Stimulated activated CD4-positive, alpha-beta T cell treated with anti-CD3 and anti-CD28 coated beads, Interleukin-1b, Interleukin-23, amount 100 ng/mL, for 24 hours (primary cell): ENCODE data around the gene CPT1A.

Source experiments
- DNase-seq, 4 experiments: peaks; one replicate each; pipeline ENCODE4 v3.0.0-alpha.2; 2020; ENCODE audit warnings: low read depth in 4 of 4, low spot score in 1 of 4

CPT1A gene

DNA sequence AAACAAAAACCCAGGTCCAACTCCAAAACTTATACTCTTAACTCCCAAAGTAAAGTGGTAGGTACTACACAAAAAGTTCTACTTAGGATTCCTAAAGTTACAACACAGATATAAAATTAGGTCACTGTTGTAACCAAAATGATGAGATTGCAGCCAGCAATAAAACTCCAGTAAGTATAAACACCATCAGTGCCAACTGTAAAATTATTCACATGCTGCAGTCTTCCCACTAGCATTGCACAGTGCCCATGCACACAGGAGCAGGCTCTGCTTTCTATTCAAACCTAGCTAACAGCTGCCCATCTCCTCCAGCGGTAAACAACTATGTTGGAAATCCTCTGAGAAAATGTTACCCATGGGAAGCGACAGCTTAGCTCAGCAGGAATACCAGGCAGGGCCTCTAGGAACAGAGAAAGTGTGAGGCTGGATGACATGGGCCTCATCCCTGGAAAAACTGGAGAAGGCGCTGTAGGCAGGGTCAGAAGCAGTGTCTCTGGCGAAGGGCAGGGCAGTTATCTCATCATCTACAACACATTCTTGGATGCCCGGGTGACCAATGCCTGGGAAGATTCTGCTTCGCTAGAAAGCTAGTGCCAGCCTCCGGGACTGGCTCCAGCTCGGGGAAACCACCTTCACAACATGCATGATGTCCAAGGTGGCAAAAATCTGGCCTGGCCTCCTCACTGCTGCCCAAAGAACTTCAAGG is 9.1 kb downstream of the CPT1A start:
- no peak for DNase-seq

DNA sequence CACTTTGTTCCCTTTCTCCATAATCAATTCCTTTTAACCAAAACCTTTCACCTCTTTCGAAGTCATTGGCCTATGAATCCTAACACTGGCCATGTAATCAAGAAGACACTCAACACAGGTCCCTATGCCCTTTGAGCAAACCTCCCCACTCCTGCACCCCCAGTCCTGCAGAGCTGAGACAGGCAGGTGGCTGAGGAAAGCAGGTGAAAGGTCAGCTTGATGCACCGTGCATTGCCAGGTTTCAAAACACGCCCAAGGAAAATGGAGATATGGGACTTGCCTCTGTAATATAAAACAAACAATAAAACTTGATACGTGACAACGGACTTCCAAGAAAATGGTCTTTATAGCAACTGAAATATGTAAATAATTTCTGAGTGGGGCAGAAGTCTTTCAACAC is 10.6 kb downstream of the CPT1A start:
- DNase-seq = no peak

DNA sequence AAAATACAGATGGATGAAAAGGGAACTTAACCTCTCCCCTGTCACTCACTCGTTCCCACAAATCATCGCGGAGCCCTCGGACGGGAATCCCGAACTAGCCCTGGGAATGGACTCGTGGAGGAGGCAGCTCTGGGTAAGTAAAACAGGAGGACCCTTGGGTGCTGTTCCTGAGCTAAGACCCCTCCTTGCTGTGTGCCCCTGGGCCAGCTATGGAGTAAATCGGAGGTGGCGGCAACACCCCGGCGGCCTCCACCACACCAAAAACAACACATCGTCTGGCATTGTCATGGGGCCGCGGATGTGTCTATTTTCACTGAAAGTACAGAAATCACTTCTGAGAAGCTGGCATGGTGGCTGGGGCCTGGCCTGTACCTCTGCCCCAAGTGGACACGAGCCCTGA is 12.1 kb downstream of the CPT1A start:
- no peak for DNase-seq

DNA sequence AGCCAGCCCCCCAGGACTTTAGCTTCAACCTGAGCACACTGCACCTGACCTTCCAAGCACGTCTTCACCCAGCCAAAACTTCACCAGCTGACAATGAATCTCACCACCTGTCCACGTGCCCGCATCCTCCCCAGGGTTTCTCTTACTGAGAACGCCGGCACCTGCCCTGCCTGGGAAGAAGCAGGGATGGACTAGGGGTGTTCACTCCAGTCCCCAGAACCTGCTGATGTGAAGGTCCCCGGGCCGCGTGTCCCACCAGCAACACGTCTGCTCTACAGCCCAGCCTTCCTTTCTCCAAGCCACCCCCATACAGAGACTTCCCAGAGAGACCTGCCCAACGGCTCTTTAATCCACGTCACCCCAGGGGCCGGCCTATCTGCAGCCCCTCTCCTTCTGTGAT is 12.8 kb downstream of the CPT1A start:
- DNase-seq = no peak

DNA sequence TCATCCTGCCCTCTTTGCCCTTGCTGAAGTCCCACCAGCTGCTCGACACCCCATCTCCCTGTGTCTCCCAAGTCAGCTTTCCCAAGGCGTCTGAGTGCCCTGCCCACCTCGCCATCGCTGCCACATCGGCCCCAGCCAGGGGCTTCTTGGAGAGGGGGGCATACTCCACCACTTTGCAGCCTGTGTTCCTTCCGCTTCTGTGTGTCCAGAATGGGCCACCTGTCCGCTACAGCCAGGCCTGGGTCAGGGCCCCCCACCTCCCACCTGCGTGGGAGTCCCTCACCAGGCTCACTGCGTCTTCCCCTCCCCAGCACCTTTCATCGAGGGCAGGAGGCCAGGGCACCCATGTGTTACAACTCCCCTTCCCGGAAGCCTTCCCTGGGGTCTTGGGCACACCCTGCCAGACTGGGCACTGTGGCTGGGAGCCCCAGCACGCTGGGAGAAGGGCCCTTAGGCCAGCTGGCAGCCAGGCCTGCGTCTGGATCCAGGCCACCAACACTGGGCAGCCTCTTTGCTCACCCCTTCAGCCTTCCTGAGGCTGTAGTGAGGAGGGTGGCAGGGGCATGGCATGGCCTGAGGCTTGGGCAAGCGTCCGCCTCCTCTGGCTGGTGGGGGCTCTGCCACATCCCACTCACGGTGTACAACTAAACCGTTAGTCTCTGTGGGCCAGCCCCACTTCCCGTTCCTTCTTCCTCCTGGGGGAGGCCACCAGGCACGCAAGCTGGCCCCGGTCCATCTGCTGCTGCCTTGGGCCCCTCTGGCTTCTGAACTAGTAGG is 13.4 kb downstream of the CPT1A start:
- DNase-seq = no peak

DNA sequence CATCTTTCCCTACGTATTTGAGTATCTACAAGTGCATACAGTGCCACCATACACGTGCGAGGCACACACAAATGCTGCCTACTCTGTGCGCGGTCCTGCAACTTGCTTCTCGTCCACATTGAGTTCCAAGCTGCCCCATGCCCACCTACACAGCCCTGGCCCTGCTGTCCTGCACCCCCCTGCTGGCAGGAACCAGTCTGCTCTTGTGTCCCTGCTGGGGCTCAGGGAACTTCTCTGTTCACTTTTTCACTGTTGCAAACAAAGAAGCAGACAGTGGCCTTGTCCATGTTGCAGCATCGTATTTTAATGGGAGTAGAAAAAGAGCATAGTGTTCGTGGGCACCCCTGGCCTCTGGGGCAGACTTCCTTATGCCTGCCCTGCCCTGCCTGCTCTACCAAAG is 14.0 kb downstream of the CPT1A start:
- DNase-seq = no peak

DNA sequence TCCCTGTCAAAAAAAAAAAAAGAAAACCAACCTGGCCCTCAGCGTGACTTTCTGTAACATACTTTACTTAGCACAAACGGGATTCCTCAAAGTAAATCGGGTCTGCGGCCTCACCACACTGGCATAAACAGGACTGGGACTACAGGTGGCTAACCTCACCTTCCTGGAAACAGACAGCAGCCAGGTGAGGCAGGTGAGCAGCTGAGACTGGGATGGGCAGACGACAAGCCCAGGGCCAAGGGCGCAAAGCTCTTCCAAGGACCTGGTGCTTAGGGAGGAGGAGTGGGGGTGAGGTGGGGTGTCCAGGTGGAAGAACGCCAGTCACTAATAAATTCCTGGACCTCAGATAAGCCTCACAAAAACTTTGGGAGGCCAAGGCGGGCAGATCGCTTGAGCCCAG is 15.0 kb downstream of the CPT1A start:
- no peak for DNase-seq

DNA sequence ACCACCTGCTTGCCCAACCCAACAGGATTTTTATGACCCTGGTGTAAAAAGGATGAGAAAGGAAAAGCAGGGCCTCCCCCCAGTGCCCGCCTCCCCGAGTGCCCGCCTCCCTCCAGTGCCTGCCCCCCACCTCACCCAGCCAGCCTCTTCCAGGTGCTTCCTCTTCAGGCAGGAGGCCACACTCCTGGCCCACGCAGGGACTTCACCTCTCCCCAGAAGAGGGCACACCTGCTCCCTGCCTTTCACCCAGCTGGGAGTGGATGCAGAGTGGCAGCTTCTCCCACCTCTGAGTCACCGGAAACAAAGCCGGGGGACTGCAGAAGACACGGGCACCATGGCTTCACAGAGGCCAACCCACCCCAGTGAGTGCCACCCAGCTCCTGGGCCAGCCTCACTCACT is 16.1 kb downstream of the CPT1A start:
- DNase-seq = peak in 2 of 4 experiments; percentile 36 to 38

DNA sequence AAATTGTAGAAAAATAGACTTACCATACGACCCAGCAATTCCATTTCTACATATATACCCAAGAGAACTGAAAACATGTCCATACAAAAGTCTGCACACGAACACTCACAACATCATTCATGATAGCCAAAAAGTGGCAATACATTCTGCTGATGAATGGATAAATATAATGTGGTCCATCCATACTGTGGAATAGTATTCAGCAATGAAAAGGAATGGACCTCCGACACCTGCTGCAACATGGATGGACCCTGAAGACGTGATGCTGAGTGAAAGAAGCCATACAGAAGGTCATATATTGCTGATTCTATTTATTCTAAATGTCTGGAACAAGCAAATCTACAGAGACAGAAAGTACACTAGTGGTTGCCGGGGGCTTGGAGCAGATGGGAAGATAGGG is 19.2 kb downstream of the CPT1A start:
- no peak for DNase-seq

DNA sequence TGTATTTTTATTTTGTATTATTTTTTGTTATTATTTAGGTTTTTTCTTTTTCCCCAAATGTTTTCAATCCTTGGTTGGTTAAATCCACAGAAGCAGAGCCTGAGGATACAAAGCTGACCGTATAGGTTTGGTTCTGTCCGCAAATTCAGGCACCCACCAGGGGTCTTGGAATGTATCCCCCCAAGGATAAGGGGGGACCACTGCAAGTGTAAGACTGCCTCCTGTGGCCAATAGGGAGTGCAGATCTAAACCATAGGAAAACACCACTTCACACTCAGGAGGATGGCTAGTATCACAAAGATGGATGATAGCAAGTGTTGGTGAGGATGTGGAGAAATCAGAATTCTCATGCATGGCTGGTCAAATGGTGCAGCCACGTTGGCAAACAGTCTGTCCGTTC is 20.0 kb downstream of the CPT1A start:
- DNase-seq = no peak

DNA sequence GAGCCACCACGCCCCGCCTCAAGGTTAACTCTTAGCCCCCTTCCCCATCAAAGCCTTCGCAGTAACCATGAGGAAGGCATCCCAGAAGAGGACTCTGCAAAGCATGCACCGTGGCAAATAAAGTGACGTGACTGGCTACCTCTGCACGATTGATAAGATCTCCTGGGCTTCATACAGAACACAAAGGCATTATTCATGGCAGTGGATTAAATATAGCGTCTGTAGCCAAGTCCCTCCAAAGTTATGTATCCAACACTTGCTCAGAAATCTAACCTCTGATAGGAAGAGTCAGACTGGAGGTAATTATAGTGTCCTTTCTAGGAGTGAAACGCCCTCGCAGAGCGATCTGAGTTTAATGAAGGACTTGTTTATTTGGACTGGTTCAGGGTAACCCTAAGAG is 22.4 kb downstream of the CPT1A start:
- no peak for DNase-seq

DNA sequence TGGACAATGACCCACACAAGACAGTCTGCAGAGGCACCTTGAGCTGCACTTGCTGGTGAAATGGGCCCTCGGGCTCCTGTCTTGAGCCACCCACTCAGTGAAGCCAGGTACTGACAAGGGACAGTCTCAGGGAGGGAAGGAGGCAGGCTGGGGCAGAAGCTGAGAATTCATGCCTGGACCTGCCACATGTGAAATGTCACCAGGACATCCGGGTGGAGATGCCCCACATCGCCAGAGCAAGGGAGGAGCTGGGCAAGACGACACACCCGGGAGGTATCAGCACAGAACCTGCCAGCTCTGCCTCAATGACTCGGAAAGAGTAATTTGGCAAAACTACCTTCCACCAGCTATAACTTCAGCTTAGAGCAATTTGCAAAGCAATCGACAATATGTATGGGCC is 23.5 kb downstream of the CPT1A start:
- no peak for DNase-seq

DNA sequence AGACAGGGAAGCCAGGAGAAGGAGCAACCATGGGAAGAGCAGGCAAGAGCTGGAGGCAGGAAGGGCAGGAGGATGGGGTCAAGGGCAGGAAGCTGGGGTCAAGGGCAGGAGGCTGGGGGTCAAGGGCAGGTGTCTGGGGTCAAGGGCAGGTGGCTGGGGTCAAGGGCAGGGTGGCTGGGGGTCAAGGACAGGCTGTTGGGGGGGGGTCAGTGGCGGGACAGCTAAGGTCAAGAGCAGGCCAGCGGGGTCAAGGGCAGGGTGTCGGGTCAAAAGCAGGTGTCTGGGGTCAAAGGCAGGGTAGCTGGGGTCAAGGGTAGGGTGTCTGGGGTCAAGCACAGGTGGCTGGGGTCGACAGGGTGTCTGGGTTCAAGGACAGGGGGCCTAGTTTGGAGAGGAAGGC is 24.2 kb downstream of the CPT1A start:
- no peak for DNase-seq

DNA sequence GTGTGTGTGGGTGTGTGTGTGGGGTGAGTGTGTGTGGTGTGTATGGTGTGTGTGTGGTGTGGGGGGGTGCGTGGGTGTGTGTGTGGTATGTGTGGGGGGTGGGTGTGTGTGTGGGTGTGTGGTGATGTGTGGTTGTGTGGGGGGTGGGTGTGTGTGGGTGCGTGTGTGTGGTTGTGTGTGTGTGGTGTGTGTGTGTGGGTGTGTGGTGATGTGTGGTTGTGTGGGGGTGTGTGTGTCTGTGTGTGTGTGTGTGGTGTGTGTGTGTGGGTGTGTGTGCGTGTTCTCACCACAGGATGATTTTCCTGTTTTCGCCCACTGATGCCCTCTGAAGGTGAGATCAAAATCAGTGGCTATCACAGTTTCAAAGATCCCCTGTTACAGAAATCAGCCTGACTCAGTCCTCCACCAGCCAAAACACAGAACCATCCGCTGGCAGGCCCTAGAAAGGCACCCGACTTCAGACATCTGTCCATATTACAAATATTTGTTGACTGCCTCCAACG is 24.7 kb downstream of the CPT1A start:
- no peak for DNase-seq

DNA sequence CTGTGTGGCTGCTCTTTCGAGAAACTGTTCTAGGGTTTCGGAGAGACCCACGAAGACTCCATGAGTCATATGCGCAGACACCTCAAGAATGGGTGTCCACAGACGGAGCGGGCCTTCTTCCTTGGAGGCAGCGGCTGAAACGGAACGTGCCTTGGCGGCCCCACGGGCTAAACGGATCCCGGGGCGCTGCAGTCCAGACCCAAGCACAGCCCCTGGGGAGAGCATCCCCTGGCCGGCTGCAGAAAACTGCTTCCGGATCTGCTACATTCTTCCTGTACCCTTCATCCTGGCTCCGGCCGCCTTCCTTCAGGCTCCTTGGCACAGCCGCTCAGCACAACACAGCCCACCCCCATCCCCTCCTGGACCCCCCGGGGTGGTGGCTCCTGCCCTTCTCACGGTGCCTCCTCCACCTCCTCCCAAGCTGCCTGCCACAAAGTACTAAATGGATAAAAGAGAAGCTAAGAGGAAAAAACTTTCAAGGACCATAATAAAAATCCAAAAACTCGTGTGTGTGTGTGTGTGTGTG is 25.4 kb downstream of the CPT1A start:
- no peak for DNase-seq

DNA sequence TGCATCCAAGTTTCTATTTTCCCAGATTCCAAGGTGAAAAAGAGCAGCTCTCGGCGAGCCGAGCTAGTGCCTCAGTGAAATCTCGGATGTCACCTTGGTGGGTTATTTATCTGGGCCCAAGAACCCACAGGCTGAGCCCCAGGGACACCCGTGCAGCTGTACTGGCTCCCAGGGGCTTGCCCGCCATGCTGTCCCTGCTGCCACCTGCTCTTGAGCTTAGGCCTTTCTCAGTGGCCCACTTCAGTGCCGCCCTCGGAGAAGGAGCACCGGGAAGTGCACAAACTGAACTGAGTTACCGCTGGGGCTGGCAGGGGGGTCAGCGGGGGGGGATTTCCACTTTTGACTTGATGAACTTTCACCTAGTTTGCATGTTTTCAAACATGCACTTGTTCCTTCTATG is 27.9 kb downstream of the CPT1A start:
- no peak for DNase-seq

DNA sequence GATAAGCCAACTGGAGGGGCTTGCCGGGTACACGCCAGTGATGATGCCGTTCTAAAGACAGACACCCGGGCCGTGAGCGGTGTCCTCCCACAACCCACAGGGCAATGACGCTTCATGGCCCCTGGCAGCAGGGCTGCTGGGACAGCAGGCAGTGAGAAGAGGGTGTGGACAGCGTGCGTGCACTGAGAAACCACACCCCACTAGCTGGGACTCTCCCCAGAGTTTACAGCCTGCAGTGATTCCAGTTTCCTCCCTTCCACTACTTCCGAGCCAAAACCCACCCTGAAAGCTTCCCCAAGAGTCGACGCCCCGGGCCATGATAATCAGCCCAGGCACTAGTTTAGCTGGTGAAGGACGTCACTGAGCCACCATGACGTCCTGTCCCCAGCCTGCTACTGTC is 29.2 kb downstream of the CPT1A start:
- no peak for DNase-seq

DNA sequence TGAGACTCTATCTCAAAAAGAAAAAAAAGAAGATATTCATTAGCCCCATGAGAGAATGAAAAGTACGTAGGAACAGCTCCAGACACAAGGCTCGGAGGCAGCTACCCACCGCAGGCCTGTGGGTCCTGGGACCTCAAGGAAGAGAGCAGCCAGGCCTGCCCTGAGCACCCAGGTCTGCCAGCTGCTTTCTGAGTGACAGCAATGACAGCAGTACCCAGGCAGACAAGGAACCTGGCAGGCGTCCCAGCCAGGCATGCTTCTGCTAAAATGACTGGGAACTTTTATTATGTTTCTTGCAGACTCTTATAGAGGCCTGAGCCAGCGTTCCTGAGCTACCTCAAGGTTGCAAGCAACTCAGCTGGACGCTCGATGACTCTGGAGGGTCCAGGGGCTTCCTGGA is 31.6 kb downstream of the CPT1A start:
- no peak for DNase-seq

DNA sequence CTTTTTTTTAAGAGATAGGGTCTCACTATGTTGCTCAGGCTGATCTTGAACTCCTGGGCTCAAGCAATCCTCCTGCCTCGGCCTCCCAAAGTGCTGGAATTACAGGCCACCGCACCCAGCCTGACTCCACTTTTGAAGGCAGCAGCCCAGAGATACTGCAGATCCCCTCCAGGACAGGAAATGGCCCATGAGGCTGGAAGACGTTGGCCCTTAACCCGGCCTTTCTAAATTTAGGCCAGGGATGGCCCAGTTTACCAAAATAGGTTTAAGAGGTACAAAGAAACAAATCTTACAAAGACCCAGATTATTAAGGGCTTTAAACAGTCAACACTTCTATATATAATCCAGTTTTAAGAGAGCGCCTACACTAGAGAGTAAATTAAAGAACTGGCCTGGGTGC is 32.2 kb downstream of the CPT1A start:
- DNase-seq = no peak

DNA sequence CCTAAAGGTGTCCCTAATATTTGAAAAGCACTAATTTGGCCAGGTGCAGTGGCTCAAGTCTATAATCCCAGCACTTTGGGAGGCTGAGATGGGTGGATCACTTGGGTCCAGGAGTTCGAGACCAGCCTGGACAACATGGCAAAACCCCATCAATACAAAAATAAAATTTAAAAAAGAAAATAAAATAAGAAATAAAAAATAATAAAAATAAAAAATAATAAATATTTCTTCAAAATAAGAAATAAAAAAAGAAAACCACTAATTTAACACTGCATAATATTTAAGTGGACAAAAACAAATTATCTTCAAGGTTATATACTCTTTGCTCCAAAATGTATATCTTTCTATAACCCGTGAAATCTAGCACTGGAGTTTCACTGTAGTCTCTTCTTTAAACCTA is 32.9 kb downstream of the CPT1A start:
- no peak for DNase-seq

DNA sequence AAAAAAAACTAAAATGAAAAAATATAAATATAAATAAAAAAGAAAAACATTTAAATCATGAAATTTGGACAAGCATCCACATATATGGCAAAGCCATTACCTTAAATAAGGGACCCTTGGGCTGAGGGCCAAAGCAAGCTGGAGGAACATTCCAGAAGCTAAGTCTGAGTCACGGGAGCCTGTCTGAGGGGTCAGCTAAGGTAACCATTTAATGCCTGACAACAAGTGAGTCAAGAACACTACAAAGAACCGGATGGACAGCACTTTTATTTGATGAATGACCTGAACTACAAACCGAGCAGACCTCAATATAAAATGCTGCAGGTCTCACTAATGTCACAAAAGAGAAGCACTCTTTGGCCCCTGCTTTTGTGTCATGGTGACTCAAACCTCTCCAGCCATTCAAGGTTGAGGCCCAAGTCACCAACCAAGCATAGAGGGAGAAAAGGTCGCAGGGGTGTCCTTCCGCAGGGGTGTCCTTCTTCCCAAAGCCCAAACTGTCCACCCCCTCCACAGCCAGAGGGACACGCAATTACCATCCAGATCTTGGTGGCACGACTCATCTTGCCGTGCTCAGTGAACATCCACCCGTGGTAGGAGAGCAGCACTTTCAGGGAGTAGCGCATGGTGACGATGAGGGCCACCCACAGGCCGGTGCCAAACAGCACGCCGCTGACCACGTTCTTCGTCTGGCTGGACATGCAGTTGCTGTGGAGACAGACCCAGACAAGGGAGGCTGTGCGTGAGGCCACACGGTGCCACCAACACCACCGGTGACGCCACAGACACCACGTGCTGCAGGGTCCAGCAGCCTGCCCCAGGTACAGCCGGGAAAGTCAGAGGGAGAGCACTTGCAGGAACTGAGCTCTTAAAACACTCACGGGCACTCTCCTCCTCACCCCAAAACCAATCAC is 34.5 kb downstream of the CPT1A start:
- no peak for DNase-seq
